ENCODE measurements around the gene HOXB9. TPM values are rescaled to one million over a fixed set of nuclear protein-coding genes. Genes with fewer than 3 reads are reported as not detected.
A peak's percentile ranks its signal among the peaks of the same experiment; 100 is the strongest.

The HOXB9 gene
- total RNA-seq: under 1 TPM in 3 of 6 donors, not detected in 3; 0.20 to 0.30 (median 0.29) TPM

DNA sequence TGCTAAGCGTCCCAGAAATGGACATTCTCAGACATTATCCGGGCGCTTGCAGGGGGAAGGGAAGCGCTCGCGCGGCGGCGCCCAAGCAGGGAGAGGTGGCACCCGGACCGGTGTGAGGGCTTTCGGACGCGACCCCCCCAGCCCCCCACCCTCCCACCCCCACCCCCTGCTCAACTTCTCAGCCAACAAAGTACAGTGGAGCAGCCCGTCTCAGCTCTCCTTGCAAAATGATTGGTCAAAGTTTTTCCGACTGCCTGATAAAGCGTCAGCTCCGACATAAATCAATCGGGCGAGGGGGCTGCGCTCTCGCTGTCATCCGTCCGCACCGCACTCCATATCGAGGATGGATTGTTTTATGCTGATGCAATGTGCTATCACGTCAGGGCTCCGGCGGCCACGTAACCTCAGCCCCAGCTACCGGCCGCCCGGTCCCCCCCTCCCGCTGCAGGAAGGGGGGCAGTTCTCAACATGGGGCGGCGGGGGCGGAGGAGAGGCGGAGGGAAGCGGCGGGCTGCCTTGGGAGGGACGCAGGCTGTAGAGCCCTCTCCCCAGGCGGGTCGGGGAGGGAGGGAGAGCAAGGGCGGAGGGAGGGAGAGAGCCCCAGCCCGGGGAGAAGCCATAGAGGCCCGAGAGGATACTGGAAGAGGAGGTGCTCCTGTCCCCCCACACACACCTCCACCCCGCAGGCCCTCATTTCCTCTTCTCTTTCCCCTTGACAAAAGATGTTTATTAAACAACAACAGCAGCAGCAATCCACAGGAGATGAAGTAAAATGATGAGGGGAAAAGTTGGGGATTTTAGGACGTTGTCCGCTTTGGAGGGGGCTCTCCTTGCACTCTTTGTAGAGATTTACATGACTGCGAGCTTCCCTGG, at the start of gene HOXB9:
TSS of gene HOXB9 (minus strand) at position 114 of the 873 bp plus-strand sequence. CDS start at position 25, 89 bp downstream.
- H3K4me3 ChIP-seq: peak within 1 kb of the TSS in 3 of 4 donors; percentile 22 to 42 (median 38)
- H3K36me3 ChIP-seq: no peaks in the 10 kb centered on the region
- peak in 1 of 2 donors; percentile 74 for DNase-seq
- no peak for TF ChIP-seq EP300 (IDR thresholded peaks at IDR 0.05)
- TF ChIP-seq POLR2AphosphoS5 (IDR thresholded peaks at IDR 0.05): no peak
- TF ChIP-seq POLR2A (IDR thresholded peaks at IDR 0.05): no peak
- no peak within 1 kb of the TSS for H3K27ac ChIP-seq
- peak in 1 of 2 donors; percentile 3 for ATAC-seq (ENCODE audit: low FRiP score in 2 of 2)
- 7 to 8% methylated on average over 10 to 22 of the region's 50 CpGs for WGBS, 2 donors
- H3K27me3 ChIP-seq: peaks cover 3 to 86% (median 64%) of the 10 kb centered on the region in 4 donors
- no peaks in the 10 kb centered on the region for H3K9me3 ChIP-seq
- peaks cover 24 to 27% (median 24%) of the 10 kb centered on the region in 4 donors for H3K4me1 ChIP-seq

GRCh38 chr17:48672340-48672739, 46.2 kb upstream of the HOXB9 start:
- WGBS, 2 donors: 29 to 47% methylated on average over 2 of the region's 2 CpGs
- ATAC-seq (ENCODE audit: low FRiP score in 2 of 2) (no peak), DNase-seq (no peak)
- Histone ChIP-seq H3K9me3 (no peaks in the 10 kb centered on the region), H3K4me3 (no peak overlapping the region), H3K27me3 (peaks cover 0 to 4% (median 0%) of the 10 kb centered on the region in 4 donors), H3K4me1 (peaks cover 8 to 11% (median 10%) of the 10 kb centered on the region in 4 donors), H3K27ac (no peak overlapping the region), H3K36me3 (no peaks in the 10 kb centered on the region)
- TF ChIP-seq EP300 (IDR thresholded peaks at IDR 0.05) (no peak), POLR2AphosphoS5 (IDR thresholded peaks at IDR 0.05) (no peak), POLR2A (IDR thresholded peaks at IDR 0.05) (no peak), CTCF (IDR thresholded peaks at IDR 0.05) (no peak)

GRCh38 chr17:48671697-48672171, 45.6 kb upstream of the HOXB9 start:
- Histone ChIP-seq H3K27ac (peak overlapping the region in 1 of 4 donors; percentile 12), H3K27me3 (peaks cover 0 to 4% (median 0%) of the 10 kb centered on the region in 4 donors), H3K9me3 (no peaks in the 10 kb centered on the region), H3K36me3 (no peaks in the 10 kb centered on the region), H3K4me3 (peak overlapping the region in 3 of 4 donors; percentile 13 to 36 (median 36)), H3K4me1 (peaks cover 8 to 11% (median 10%) of the 10 kb centered on the region in 4 donors)
- DNase-seq: peak in 1 of 2 donors; percentile 70
- TF ChIP-seq CTCF (IDR thresholded peaks at IDR 0.05): peak; percentile 50 to 79 (median 78)
- no peak for TF ChIP-seq POLR2AphosphoS5 (IDR thresholded peaks at IDR 0.05)
- 4% methylated on average over 12 to 15 of the region's 15 CpGs for WGBS, 2 donors
- peak; percentile 66 to 94 for ATAC-seq (ENCODE audit: low FRiP score in 2 of 2)

DNA sequence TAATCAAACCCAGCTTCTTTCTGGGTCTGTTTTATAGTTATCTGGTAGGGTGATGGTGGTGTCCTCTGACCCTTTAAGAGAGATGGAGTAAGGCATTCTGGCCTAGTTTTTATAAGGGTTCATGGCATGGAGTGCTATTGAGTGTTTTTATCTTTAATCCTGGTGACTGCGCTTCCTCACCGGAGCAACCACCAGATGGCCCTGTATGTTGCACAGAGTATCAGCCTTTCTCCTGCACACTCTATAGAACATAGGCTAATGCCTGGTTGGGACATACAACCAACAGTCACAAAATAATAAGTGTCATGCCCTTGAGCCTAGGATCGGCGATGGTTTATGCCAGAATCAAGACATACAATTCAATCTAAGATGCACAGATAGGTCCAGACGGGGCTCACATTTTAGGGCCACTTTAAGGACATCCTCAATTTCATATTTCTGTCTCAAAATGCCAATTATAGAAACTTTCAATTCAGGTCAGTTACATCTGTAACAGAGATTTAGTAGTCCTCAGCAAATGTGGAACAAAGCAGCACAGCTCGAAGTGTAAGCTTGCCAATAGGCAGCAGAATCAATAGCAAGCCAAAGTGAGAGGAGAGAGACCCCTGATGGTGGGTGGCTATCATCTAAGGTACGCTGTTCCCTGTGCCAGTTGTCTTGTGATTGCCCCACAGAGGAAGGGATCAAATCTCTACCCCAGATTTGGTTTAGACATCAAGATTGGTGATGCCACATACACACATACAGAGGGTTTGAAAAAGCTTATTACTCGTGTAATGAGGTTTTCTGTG, 37.2 kb upstream of the HOXB9 start:
- no peaks in the 10 kb centered on the region for H3K4me1 ChIP-seq
- H3K36me3 ChIP-seq: no peaks in the 10 kb centered on the region
- 82% methylated on average over 8 of the region's 8 CpGs for WGBS, 2 donors
- no peak overlapping the region for H3K27ac ChIP-seq
- no peak for DNase-seq
- H3K9me3 ChIP-seq: no peaks in the 10 kb centered on the region
- no peaks in the 10 kb centered on the region for H3K27me3 ChIP-seq
- ATAC-seq (ENCODE audit: low FRiP score in 2 of 2): no peak
- no peak for TF ChIP-seq POLR2A (IDR thresholded peaks at IDR 0.05)
- TF ChIP-seq CTCF (IDR thresholded peaks at IDR 0.05): no peak
- no peak for TF ChIP-seq POLR2AphosphoS5 (IDR thresholded peaks at IDR 0.05)
- no peak for TF ChIP-seq EP300 (IDR thresholded peaks at IDR 0.05)
- no peak overlapping the region for H3K4me3 ChIP-seq

DNA sequence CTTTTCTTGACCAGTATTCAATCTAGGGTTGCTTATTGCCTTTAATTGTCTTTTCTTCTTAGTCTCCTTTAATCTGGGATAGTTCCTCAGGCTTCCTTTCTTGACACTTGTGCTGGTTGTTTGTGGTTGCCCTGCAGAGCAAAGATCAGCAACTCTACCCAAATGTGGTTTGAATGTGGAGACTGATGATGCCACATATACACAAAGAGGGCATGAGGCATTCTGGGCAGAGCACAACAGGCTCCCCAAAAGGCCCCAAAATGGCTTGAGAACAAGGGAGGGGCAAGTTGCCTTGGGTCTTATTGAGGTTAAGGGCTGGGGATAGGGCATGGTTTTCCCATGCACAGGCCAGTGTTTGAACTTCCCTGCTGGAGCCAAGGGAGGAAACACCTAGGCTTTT, 29.8 kb upstream of the HOXB9 start:
- Histone ChIP-seq H3K27me3 (no peaks in the 10 kb centered on the region), H3K9me3 (no peaks in the 10 kb centered on the region), H3K36me3 (no peaks in the 10 kb centered on the region), H3K4me3 (no peak overlapping the region), H3K27ac (no peak overlapping the region), H3K4me1 (no peaks in the 10 kb centered on the region)
- DNase-seq (no peak), ATAC-seq (ENCODE audit: low FRiP score in 2 of 2) (no peak)
- TF ChIP-seq POLR2AphosphoS5 (IDR thresholded peaks at IDR 0.05): no peak
- TF ChIP-seq CTCF (IDR thresholded peaks at IDR 0.05): no peak
- TF ChIP-seq POLR2A (IDR thresholded peaks at IDR 0.05): no peak
- TF ChIP-seq EP300 (IDR thresholded peaks at IDR 0.05): no peak
